KOPT-K1 (cell line): ENCODE data around the gene PODNL1.

ENCODE experiments used
- H3K27ac ChIP-seq: fragments of 200-600 bp; sonication (generic); 2 replicates; pipeline ENCODE4 v1.5.1; 2016; ENCODE audit warnings: antibody characterized with exemption, mild to moderate bottlenecking, low read depth, low read length; ENCODE audit not compliant: poor library complexity, severe bottlenecking
- H3K36me3 ChIP-seq: fragments of 200-600 bp; sonication (generic); 2 replicates; pipeline ENCODE4 v1.5.1; 2017; ENCODE audit warnings: antibody characterized with exemption, mild to moderate bottlenecking, low read length, moderate library complexity; ENCODE audit not compliant: insufficient read depth
- H3K9me3 ChIP-seq: fragments of 200-600 bp; sonication (generic); 2 replicates; pipeline ENCODE4 v1.5.1; 2017; ENCODE audit warnings: antibody characterized with exemption, low read length, mild to moderate bottlenecking; ENCODE audit not compliant: insufficient read depth, poor library complexity, severe bottlenecking

The PODNL1 gene

DNA sequence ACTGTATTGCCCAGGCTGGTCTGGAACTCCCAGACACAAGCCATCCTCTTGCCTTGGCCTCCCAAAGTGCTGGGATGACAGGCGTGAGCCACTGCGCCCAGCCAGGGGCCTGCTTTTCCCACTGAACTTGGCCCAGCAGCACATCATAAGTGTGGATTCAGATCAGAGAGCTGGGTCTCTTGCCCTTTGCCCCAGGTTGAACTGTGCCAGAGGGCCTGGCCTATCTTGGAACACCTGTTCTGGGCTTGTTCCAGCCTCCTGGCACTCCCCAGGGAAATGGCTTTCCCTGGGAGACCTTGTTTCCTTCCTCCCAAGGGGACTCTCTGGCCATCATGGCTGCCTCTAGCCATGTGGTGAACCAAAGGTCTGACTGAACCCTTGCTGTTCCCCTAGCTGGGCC lies 28.8 kb downstream of the PODNL1 start:
- Histone ChIP-seq H3K9me3 (no peaks in the 10 kb centered on the region), H3K36me3 (peaks cover 41% of the 10 kb centered on the region; the same call in 1 of the 2 replicates), H3K27ac (no peak overlapping the region)

DNA sequence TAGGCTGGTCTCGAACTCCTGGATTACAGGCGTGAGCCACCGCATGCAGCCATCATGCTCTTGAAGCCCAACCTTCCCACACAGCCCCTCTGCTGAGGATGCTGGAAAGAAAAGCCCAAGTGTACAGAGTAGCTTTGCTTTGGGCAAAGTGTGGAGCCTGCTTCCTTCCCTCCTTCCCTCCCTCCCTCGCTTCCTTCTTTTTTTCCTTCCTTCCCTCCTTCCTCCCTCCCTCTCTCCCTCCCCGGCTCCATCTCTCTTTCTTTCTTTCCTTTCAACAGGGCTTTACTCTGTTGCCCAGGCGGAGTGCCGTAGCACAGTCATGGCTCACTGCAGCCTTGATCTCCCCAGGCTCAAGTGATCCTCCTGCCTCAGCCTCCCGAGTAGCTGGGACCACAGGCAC lies 29.5 kb downstream of the PODNL1 start:
- Histone ChIP-seq H3K36me3 (peaks cover 37% of the 10 kb centered on the region; the same call in 1 of the 2 replicates), H3K27ac (no peak overlapping the region), H3K9me3 (no peaks in the 10 kb centered on the region)

- Histone ChIP-seq H3K9me3 (no peaks in the 10 kb centered on the region), H3K36me3 (peaks cover 20% of the 10 kb centered on the region; the same call in 1 of the 2 replicates), H3K27ac (peak overlapping the region; percentile 76)
Measured at GRCh38 chr19:13906910-13907309, 31.3 kb downstream of the PODNL1 start.

DNA sequence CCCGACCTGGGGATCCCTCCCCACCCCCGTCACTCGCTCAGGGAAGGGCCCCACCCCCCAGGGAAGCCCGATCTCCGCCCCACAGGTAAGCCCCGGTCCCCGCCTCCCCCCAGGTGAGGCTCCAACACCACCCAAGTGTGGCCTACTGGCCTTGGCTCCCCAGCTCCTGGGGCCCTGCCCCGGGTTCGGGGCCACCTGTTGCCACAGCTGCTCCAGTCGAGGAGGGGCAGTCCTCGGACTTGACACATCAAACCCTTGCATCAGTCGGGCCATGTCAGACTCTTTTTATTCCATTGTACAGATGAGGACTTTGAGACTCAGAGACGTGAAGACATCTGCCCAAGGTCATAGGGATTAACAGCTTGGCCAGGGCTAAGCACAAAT lies 31.7 kb downstream of the PODNL1 start:
- H3K9me3 ChIP-seq, result no peaks in the 10 kb centered on the region
- peaks cover 17% of the 10 kb centered on the region; the same call in 1 of the 2 replicates for H3K36me3 ChIP-seq
- peak overlapping the region; percentile 76 for H3K27ac ChIP-seq

DNA sequence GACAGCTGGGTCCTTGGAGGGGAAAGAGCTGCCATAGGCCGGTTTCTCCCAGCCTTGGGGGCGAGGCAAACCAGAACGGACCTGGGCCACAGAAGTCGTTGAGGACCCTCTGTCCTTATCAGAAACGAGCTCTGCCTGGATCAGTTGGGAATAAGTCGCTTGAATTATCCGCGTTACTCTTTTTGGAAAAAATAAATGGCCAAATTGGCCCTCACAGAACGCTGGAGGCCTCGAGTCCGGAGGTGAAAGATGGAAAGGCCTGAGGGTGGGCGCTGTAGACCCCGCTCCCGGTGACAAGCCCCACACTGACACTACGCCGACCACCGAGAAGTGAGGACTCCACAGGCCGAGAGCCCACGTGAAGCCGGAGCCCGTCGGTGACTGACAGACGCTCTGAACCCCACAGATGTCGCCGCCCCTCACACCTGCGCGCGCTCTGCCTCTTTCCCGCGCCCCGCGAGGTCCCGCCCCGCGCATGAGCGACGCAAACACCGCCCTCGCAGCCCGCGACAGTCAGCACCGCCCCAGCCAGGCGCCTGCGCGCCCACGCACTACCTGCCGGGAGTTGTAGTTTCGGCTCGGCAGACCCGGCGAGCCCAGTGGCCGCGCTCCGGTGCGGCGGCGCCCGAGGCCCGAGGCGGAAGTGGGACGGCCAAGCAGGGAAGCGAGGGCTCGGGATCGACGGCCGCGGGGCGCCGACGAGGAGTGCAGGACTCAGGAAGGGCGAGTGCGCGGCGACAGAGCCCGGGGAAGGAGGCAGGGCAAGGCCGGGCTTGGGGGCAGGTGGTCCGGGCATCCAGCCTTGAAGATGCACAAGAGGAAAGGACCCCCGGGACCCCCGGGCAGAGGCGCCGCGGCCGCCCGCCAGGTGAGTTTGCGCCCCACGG lies 32.3 kb downstream of the PODNL1 start, which contains the start of the genes BRME1 and CC2D1A:
Gene BRME1 (minus strand): TSS at position 484 of the 887 bp plus-strand sequence. CDS start 1,225 bp downstream, outside the sequence.
Gene CC2D1A (plus strand): TSS at position 568 of the 887 bp plus-strand sequence. CDS start 241 bp downstream, at position 809.
- H3K27ac ChIP-seq, result peak within 1 kb of the TSS; percentile 76
- peaks cover 12% of the 10 kb centered on the region; the same call in 1 of the 2 replicates for H3K36me3 ChIP-seq
- no peaks in the 10 kb centered on the region for H3K9me3 ChIP-seq

GRCh38 chr19:13902993-13903555 lies 35.1 kb downstream of the PODNL1 start:
- H3K36me3 ChIP-seq, result no peaks in the 10 kb centered on the region
- H3K27ac ChIP-seq, result no peak overlapping the region
- H3K9me3 ChIP-seq, result no peaks in the 10 kb centered on the region

GRCh38 chr19:13899912-13900584 lies 38.2 kb downstream of the PODNL1 start:
- H3K36me3 ChIP-seq, result no peaks in the 10 kb centered on the region
- no peak overlapping the region for H3K27ac ChIP-seq
- H3K9me3 ChIP-seq, result no peaks in the 10 kb centered on the region

- Histone ChIP-seq H3K36me3 (no peaks in the 10 kb centered on the region), H3K27ac (no peak overlapping the region), H3K9me3 (no peaks in the 10 kb centered on the region)
Measured at GRCh38 chr19:13899393-13899792, 38.8 kb downstream of the PODNL1 start.

DNA sequence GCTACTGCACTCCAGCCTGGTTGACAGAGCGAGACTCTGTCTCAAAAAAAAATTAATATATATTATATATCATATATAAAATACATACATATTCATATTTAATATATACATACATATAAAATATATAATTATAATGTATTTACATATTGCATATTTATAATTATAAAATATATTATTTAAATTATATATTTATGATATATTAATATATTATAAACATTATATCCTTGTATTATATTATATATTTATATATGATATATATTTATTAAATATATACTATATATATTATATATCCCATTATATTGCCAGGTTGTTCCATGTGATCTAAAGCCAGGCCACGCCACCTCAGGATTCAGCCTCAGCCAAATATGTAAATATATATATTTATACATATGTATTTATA lies 42.0 kb downstream of the PODNL1 start:
- Histone ChIP-seq H3K36me3 (no peaks in the 10 kb centered on the region), H3K27ac (no peak overlapping the region), H3K9me3 (no peaks in the 10 kb centered on the region)

DNA sequence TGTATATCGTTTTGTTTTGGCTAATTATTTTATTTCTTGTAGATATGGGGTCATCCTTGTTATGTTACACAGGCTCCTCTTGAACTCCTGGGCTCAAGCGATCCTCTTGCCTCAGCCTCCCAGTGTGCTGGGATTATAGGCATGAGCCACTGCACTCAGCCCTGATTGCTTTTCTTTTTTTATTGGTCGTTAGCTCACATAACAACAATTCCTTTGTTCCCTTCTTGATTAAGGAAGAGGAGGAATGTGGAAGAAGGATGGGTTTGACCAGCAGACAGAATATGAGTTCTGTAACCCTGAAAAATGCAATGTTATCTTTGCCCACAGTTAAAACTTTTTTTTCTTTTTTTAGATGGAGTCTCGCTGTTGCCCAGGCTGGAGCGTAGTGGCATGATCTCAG lies 43.7 kb downstream of the PODNL1 start:
- no peaks in the 10 kb centered on the region for H3K36me3 ChIP-seq
- H3K27ac ChIP-seq, result no peak overlapping the region
- H3K9me3 ChIP-seq, result no peaks in the 10 kb centered on the region

DNA sequence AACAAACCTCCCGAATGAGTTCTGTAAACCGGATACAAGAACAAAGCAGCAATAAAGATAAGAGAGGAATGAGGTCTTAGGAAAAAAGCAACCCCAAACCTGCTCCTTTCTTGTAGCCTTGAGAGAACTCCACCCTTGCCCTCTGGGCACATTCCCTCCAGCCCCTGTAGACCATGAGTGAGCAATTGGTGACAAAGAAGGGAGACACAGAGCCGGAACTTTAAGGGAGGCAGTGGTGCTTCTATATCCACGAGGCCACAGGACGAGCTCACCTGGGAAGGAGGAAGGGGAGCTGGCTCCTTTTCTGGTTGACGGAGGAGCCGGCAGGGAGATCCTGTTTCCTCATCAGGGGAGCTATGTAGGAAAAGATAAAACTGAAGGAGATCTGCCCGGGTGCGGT lies 45.3 kb downstream of the PODNL1 start:
- Histone ChIP-seq H3K27ac (no peak overlapping the region), H3K9me3 (no peaks in the 10 kb centered on the region)

GRCh38 chr19:13890136-13890535 lies 48.1 kb downstream of the PODNL1 start:
- Histone ChIP-seq H3K36me3 (no peaks in the 10 kb centered on the region), H3K27ac (no peak overlapping the region), H3K9me3 (no peaks in the 10 kb centered on the region)

More for the DNA sequence above, 45.3 kb downstream of the PODNL1 start:
- H3K36me3 ChIP-seq, result no peaks in the 10 kb centered on the region

DNA sequence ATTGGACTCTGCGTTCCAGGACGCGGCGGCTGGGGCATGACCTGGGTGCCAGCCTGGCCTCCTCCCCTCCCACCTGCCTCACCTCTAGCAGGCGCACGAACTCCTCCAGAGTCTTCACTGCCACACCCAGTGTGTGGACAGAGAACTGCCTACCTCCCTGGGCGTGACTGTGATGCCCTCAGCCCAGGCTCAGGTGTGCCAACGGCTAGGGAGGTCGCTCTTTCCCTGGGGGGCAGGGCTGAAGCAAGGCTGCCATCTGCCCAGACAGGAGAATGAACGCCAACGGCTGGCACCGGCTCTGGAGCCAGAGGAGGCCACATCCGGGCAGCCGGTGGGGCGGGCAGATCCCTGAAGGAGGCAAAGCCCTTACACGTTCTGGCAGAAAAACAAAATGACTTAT lies 49.9 kb downstream of the PODNL1 start:
- H3K36me3 ChIP-seq, result no peaks in the 10 kb centered on the region
- no peaks in the 10 kb centered on the region for H3K9me3 ChIP-seq
- no peak overlapping the region for H3K27ac ChIP-seq

GRCh38 chr19:13887517-13887916 lies 50.7 kb downstream of the PODNL1 start:
- no peaks in the 10 kb centered on the region for H3K36me3 ChIP-seq
- no peaks in the 10 kb centered on the region for H3K9me3 ChIP-seq
- no peak overlapping the region for H3K27ac ChIP-seq

- Histone ChIP-seq H3K27ac (no peak overlapping the region), H3K9me3 (no peaks in the 10 kb centered on the region), H3K36me3 (no peaks in the 10 kb centered on the region)
Measured at GRCh38 chr19:13887018-13887436, 51.2 kb downstream of the PODNL1 start.
